Non-pigmented ciliary epithelial cell (primary cell): Measurements from ENCODE around the gene CHADL.
"Not testable (repeated sequence)": the region's sequence is repeated elsewhere in the genome, so short reads cannot be mapped to it uniquely, and the experiment has no call there.

Experiments
- DNase-seq: peaks from one replicate; pipeline ENCODE4 v3.0.0-alpha.2; 2010; ENCODE audit warnings: low read depth

Gene CHADL, protein sequence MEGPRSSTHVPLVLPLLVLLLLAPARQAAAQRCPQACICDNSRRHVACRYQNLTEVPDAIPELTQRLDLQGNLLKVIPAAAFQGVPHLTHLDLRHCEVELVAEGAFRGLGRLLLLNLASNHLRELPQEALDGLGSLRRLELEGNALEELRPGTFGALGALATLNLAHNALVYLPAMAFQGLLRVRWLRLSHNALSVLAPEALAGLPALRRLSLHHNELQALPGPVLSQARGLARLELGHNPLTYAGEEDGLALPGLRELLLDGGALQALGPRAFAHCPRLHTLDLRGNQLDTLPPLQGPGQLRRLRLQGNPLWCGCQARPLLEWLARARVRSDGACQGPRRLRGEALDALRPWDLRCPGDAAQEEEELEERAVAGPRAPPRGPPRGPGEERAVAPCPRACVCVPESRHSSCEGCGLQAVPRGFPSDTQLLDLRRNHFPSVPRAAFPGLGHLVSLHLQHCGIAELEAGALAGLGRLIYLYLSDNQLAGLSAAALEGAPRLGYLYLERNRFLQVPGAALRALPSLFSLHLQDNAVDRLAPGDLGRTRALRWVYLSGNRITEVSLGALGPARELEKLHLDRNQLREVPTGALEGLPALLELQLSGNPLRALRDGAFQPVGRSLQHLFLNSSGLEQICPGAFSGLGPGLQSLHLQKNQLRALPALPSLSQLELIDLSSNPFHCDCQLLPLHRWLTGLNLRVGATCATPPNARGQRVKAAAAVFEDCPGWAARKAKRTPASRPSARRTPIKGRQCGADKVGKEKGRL

DNA sequence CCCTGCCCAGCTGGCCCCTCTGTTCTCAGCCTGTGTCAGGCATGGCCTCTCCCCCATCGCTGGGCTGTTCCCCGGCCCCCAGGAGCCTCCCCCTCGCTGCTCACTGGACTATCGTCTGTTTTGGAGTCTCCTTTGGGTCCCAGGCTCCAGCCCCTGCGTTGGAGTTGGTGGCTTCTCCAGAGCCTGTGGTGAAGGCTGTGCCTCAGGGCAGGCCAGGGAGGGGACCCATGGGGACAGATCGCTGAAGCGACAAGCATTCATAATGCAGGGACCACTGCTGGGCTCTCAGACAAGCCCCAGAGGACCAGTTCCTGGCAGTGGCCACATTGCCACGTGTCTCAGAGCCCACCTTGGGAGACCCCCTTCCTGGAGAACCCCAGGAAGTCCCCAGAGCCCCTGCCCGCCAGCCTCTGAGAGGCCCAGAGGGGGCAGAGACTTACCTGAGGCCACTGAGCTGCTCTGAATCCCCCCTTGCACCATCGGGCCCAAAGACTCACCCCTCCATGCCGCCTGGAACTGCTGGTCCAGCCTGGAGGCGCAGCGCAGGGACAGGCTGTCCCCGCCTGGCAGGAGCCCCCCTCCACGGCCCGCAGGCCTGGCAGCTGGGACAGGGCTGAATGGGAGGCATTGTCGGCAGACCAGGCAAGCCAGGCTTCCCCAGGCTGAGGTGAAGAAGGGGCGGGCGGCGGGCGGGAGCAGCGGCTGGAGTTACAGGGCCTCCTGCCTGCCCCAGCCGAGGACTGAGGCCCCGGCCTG is at the start of gene CHADL:
Gene CHADL (minus strand): TSS at position 555 of the 756 bp plus-strand sequence. CDS start 50 bp downstream, at position 505.
- no peak for DNase-seq

DNA sequence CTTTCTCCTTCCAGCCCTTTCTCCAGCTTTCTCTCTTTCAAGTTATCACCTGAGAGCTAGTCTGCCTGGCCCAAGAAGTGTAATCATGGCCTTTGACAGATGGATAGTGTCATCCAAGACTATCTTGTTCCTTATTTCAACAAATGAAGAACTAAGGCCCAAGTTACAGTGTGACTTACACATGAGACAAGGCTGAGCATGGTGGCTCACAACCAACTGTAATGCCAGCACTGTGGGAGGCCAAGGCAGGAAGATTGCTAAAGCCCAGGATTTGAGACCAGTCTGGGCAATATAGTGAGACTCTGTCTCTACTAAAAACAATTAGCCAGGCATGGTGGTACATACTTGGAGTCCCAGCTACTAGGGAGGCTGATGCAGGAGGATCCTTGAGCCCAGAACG is 48.9 kb upstream of the CHADL start:
- DNase-seq = no peak

DNA sequence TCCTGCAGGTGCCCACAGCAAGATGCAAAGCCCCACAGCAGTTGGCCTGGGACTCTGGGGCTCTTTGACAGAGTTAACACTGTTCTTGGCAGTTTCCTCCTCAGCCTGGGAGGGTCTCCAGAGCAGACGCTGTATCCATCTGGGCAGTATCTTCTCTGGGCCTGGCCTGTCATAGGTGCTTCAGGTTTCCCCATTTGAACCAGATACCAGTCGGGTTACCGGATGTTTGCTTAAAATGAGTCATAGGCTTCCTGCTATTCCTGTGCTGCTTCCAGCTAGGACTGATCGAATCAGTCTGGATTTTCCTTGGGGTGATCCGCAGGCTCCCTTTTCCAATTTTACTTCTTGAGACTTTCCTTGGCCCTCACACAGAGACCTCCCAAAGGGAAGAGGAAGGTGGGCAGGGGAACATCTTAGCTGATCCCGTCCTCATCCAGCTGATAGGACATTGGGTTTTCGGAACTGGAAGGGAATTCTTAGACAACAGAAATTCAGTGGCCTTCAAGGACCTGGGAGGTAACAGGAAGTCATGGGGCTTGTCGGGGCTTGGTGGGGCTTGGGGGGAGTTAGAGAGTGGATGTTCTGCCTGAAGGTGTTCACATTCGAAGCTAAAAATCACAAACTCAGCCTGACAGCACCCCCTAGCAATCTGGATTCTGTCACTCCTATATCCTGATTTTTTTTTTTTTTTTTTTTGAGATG is 47.7 kb upstream of the CHADL start:
- no peak for DNase-seq

DNA sequence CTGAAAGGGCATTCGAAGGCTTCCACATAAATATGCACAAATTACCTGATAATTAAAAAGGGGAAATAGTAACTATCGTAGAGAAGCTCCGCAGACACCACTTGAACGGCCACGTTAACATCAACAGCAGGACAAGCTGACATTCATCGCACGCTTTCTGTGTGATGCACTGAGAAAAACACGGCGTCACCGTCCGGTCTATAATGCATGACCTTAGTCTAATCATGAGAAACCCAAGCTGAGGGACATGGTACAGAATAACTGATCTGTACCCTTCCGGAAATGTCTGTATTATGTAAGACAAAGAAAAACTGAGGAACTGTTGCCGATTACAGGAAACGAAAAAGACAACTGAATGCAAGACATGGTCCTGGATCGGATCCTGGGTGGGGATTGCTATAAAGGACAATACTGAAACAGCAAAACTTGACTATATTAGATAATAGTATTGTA is 45.9 kb upstream of the CHADL start:
- DNase-seq = no peak

DNA sequence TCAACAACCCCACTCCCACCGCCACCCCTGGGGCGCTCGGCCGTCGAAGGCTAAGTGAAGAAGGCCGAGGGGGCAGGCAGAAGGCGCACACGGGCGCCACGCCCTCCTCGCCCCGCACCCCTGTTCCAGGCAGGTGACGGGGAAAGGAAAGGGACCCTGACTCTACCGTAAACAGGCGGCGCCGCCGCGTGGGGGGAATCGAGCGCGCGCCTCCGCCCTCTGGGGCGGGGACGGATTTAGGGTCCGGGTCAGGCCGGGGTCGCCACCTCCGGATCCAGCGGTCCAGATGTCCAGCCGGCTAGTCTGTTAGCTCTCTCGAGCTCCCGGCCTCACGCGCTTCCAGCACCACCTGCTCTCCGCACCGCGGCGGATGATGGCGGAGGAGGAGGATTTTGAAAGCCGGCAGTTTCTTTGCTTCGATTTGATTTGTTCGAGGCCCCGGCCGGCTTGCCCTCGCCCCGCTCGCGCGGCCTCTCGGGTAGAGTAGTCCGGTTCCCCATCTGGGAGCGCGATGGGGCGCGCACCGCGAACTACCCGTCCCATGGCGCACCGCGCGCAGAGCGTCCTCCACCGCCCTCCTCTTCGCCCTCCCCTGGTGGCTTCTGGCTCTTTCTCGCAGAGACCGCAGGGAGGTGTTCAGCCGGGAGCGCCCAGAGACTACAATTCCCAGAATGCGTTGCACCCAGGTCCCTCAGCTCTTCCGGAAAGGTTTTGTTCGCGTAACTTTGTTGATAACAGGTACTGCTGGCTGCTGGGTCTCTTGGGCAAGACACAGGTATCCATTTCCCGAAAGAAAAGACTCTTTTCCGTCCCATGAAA is 45.3 kb upstream of the CHADL start, which contains the start of gene RANGAP1:
Gene RANGAP1 (minus strand): TSS at position 368 of the 819 bp plus-strand sequence. CDS start 5,143 bp downstream, outside the sequence.
- peak; percentile 90 for DNase-seq

DNA sequence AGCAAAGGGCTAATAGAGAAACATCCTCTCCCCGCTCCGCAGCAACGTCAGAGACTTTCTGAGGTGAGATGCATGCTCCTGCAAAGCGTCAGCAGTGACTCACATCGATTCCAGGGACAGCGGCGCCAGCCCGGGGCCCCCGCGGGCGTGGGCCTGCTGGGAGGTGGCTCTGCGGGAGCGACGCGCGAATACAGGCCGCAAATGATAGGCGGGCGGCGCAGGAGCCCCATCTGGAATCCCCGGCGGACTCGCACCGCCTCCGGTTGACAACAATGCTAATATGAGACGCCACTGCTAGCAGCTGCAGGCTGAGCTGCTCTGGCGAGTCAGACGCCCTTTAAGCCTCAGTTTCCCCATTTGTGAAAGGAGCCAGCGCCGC is 44.7 kb upstream of the CHADL start:
- peak; percentile 77 for DNase-seq

DNA sequence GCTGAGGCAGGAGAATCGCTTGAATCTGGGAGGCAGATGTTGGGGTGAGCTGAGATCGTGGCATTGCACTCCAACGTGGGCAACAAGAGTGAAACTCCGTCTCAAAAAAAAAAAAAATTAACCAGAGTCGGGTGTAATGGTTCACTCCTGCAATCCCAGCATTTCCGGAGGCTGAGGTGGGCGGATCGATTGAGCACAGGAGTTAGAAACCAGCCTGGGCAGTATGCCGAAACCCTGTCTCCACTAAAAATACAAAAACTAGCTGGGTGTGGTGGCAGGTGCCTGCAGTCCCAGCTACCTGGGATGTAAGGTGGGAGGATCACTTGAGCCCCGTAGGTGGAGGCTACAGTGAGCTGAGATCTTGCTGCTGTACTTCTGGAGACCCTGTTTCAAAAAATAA is 43.7 kb upstream of the CHADL start:
- DNase-seq = no peak

DNA sequence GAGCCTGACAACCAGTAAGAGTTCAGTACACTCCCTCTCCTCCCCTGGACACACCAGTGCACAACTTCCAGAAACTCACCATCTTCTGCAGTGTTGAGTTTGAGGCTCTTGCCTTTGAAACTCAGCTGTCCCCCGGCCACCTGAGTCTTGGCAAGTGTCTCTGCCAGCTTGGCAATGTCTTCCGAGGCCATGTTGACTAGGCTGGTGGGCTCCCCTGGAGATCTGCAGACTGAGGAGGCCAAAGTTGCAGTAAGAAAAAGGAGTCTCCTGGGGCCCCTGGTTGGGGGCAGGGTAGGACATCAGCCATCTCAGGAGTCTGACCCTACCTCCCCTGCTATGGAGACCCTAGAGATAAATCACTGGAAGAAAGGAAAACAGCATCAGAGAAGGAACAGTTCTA is 40.1 kb upstream of the CHADL start:
- no peak for DNase-seq

DNA sequence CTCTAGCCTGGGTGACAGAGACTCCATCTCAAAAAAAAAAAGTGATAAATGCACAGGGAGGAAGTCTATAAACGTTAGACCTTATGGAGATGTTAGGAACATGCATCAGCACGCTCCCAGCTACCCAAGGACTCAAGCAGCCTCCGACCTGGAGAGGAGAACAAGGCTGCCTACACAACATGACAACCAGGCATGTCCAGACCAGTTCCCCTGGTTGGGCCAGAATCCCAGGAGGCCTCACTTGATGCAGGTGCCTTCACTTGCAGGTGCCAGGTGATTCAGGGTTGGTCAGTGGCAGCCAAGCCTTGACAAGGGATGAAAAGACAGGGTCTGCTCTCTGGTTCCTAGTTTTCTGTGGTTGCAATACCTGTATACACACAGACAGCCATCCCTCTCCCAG is 39.3 kb upstream of the CHADL start:
- no peak for DNase-seq

DNA sequence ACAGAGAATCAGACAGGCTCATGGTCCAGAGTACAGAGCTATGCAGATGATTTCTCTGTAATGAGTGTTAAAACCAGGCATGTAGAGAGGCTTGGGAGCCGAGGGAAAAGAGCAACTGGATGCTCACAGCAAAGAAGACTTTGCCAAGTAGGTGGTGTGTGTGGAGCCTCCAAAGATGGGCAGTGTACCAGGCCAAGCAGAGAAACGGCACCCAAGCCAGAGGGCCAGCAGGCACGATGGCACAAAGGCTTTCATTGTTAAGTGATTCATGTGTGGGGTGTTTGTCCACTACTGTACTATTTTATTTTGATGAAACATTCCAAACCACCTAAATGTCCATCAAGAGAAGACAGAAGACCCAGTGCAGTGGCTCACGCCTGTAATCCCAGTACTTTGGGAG is 34.1 kb upstream of the CHADL start:
- DNase-seq = no peak

DNA sequence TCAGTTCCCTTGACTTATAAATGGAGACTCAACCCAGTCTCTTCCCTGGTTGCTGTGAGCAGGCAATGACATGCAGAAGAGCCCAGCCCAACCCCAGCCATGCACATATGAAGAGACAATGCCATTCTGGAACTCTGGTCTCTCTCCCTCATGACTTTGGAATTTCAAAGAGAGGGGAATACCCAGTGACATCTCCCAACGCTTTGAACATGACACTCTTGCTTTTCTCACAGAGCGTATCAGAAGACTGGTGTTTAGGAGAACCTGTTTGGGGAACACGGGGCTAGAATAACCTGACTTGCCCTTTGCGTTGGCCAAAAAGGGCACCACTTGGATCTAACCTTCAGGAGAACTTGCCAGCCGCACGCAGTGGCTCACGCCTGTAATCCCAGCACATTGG is 32.4 kb upstream of the CHADL start:
- no peak for DNase-seq

DNA sequence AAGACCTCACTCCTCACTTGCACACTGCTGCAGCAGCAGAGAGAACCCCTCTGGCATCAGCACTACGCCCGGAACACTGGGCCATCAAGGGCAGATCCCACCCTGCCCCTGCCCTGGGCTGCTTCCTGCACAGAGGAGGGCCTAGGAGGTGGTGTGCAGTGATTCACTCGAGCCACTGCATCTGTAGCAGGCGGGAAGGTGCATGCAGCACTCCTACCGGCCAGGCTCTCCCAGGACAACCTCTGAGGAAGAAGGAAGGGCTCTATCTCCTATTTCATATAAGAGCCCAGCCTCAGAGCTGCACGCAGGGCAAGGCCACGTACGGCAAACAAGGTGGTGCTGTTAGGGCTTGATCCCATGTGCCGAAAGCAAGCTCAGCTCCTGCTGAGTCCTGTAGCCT is 31.1 kb upstream of the CHADL start:
- DNase-seq = no peak

DNA sequence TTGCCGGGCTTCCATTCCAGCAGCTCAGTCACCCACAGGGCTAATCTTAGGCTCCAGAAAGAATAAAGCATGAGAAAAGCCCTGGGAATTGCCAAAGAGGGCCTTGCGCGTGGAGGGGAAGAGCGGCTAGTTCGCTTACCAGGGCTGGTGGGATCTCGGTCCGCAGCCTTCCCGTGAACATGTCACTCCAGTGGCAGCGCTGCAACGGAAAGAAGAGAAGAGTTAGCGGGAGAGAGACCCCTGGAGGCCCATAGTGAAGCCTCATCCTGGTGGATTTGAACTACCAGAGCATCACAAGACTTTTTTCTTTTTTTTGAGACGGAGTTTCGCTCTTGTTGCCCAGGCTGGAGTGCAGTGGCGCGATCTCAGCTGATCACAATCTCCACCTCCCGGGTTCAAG is 27.2 kb upstream of the CHADL start:
- no peak for DNase-seq

DNA sequence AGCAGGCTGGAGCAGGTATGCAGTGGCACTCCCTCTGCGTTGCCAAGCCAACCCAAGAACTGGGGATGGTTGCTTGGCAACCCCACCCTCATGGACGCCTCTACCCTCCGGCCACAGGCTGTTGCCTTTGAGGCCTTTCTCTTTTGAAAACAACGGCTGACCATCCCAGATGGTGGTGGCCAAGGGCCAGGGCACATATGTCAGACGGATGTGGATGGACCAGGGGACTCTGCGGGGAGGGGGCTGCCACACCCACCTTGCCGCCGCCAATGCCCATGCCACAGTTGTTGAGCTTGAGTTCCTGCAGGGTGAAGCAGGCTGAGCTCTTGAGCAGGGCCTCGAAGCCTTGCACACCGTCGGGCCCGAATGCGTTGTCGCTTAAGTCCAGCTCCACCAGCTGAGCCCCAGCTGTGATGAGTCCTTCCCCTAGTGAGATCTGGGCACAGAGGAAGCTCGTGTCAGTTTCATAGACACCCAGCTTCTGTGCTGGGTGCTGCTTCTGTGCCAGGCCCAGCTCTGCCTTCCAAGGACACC is 23.7 kb upstream of the CHADL start:
- no peak for DNase-seq

DNA sequence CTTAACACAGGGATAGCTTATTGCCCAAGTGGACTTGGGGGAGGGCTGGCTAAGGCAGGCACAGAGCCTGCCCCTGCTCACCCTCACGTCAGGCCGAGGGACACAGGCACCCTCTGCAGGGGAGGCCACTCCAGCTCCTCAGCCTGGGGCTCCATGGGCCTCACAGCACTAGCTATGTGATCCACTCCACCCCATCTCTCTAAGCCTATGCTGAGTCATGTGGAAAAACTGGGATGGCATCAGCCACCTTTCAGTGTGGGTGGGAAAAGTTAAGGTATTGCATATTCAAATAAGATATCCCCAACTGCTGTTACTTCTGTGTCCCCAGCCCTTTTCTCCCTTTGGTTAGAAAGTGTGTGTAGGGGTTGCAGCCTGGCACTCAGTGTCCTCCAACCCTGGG is 23.0 kb upstream of the CHADL start:
- DNase-seq = no peak

DNA sequence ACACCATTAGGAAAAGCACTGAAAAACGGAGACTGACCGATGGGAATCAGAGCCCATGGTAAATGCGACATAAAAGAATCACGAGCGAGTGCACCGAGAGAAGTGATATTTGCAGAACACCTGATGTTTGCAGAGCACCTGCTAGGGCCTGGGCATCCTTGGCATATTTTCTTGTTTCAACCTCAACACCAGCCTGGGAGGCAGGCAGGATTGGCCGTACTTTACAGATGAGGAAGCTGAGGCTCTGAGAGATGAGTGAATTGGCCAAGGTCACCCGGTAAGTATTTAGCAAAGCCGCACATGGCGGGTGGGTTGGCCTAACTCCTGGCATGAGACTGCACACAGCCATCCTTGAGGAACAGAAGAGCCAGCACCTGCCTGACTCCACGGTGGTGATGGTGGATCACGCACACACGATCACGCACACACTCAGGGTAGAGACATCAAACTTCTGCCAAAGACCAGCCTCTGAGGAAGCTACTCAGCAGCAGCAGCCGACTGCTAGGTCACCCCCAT is 21.6 kb upstream of the CHADL start:
- no peak for DNase-seq

DNA sequence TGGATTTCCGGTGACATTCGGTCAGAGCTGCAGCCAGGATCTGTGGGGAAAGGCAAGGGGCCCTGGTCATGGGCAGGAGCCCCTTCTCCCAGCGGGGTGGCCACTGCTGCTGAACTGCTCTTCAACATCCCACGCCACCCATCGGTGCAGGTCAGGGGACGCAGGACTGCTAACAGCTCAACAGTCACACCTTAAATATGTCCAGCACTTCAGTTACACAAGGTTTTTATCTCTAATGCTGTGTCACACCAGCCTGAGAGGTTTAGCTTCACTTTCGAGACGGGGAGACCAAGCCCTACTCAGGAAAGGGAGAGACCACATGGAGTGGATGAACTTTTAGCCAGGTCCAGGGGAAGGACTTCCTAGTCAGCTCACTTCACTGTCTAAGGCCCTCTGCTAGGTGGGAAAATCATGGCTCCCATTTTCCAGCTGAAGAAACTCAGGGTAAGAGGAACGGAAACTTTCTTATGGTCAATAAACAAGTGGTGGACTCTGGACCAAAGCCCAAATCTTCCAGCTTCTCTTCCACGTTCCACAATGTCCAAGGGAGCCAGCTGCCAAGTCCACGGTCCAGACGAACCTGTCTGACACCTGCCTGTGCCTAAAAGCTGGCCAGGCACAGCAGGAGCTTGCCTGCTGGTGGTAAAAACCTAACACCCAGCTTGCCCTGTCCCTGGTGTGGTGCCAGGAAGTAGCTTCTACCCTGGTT is 21.0 kb upstream of the CHADL start:
- no peak for DNase-seq

DNA sequence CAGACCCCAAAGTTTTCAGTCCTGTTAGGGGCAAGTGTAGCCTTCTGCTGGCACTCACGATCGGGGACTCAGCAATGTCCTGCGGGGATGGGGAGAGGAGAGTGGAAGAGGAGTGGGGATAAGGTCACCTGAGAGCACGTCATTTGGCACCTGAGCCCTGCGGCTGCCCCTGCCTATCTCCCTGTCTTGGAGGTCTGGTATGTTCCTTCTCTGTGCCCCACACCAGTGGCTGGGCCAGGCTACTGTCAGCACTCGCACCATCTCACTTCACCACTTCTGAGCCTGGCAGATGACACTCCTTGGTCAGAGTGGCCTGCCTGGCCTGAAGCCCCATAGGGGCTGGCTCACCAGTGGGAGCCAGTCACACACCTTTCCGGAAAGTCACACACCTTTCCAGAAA is 20.1 kb upstream of the CHADL start:
- no peak for DNase-seq

DNA sequence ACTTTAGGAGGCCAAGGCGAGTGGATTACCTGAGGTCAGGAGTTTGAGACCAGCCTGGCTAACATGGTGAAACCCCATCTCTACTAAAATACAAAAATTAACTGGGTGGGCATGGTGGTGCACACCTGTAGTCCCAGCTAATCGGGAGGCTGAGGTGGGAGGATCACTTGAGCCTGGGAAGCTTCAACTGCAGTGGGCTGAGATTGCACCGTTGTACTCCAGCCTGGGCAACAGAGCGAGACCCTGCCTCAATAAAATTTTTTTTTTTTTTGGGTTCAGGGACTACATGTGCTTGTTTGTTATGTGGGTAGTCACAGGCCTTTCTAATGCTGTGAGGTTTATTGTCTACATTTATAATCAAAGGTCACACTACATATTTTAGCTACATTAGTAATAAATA is 19.0 kb upstream of the CHADL start:
- not testable (repeated sequence) for DNase-seq

DNA sequence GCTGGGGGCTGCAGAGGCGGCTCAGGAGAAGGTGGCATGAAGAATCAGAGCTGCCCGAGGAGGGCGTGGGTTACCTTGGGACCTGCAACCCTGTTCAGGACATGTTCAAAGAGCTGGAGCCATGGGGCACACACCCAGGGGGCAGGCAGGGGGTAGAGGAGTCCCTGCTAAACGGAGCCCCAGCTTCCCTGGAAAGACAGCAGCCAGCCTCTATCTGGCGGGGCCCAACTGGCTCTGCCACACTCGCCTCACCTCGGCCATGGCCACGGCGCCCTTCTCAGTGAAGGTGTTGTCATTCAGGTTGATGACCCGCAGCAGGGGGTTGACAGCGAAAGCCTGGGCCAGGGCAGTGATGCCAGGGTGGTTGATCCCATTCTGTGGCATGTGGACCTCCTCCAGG is 17.0 kb upstream of the CHADL start:
- no peak for DNase-seq
